HepG2 (cell line): ENCODE results near the gene DDX28. TPM values are rescaled to one million over a fixed set of nuclear protein-coding genes. Genes with fewer than 3 reads are reported as not detected.

ENCODE experiments used
- CBX5 ChIP-seq: sonication (generic); formaldehyde crosslinking; IDR thresholded peaks from 2 replicates; pipeline ENCODE4 v1.4.0; 2020; ENCODE audit warnings: missing genetic modification reagents, borderline replicate concordance
- ERF ChIP-seq: IDR thresholded peaks from 2 replicates; pipeline ENCODE4 v1.6.1; 2018; ENCODE audit warnings: missing biosample characterization, missing genetic modification reagents
- GATAD2A ChIP-seq: IDR thresholded peaks from 2 replicates; pipeline ENCODE4 v1.6.1; 2016
- HNF1B ChIP-seq: sonication (generic); formaldehyde crosslinking; IDR thresholded peaks from 2 replicates; pipeline ENCODE4 v1.5.1; 2020; ENCODE audit warnings: mild to moderate bottlenecking, moderate library complexity, missing genetic modification reagents
- HOXA5 ChIP-seq: sonication (generic); formaldehyde crosslinking; IDR thresholded peaks from 2 replicates; pipeline ENCODE4 v1.4.0; 2020; ENCODE audit warnings: missing genetic modification reagents
- HOXA7 ChIP-seq: sonication (generic); formaldehyde crosslinking; IDR thresholded peaks from 2 replicates; pipeline ENCODE4 v1.8.1; 2022; ENCODE audit warnings: mild to moderate bottlenecking, missing genetic modification reagents, moderate library complexity
- RFXAP ChIP-seq: sonication (generic); formaldehyde crosslinking; IDR thresholded peaks from 2 replicates; pipeline ENCODE4 v1.4.0; 2020; ENCODE audit warnings: missing genetic modification reagents, borderline replicate concordance
- SSRP1 ChIP-seq: IDR thresholded peaks from 2 replicates; pipeline ENCODE4 v1.6.1; 2016; ENCODE audit warnings: control low read depth
- TBX2 ChIP-seq: sonication (generic); formaldehyde crosslinking; IDR thresholded peaks from 2 replicates; pipeline ENCODE4 v1.5.0; 2020; ENCODE audit warnings: missing genetic modification reagents, mild to moderate bottlenecking, borderline replicate concordance
- TEAD3 ChIP-seq: optimal IDR thresholded peaks from 2 replicates; pipeline ENCODE3; 2016; ENCODE audit warnings: borderline replicate concordance
- YEATS2 ChIP-seq: sonication (generic); formaldehyde crosslinking; IDR thresholded peaks from 2 replicates; pipeline ENCODE4 v1.4.0; 2020; ENCODE audit warnings: missing genetic modification reagents, borderline replicate concordance
- ZBTB43 ChIP-seq: sonication (generic); formaldehyde crosslinking; conservative IDR thresholded peaks from 2 replicates; pipeline ENCODE4 v1.4.0; 2020; ENCODE audit warnings: missing genetic modification reagents
- ZNF274 ChIP-seq: sonication (generic); formaldehyde crosslinking; IDR thresholded peaks from 2 replicates; pipeline ENCODE4 v1.5.1; 2020; ENCODE audit warnings: mild to moderate bottlenecking, missing genetic modification reagents
- ZNF547 ChIP-seq: sonication (generic); formaldehyde crosslinking; IDR thresholded peaks from 2 replicates; pipeline ENCODE4 v1.5.1; 2020; ENCODE audit warnings: mild to moderate bottlenecking, missing genetic modification reagents
- ZNF784 ChIP-seq: sonication (generic); formaldehyde crosslinking; IDR thresholded peaks from 2 replicates; pipeline ENCODE4 v1.5.1; 2020; ENCODE audit warnings: missing genetic modification reagents, mild to moderate bottlenecking, borderline replicate concordance
- ZNF816 ChIP-seq: sonication (generic); formaldehyde crosslinking; IDR thresholded peaks from 2 replicates; pipeline ENCODE4 v1.8.0; 2022; ENCODE audit warnings: missing genetic modification reagents, mild to moderate bottlenecking, borderline replicate concordance
- polyA plus RNA-seq, 8 experiments: library from polyadenylated mRNA; depleted of rRNA in 3 of 8; stranded (reverse) in 7 of 8; unstranded in 1 of 8; fragments of >200 nt; fragmentation: Illumina TruSeq in 4 of 8; extraction: Trizol in 4 of 8; gene quantifications; 2 replicates each; pipeline versions ENCODE4 v1.2.1 to v1.2.3, GENCODE V29; 2011 to 2016; ENCODE audit warnings: low read depth in 4 of 8, missing spikeins in 1 of 8, mixed read lengths in 1 of 8; ENCODE audit not compliant: insufficient read depth in 1 of 8
- total RNA-seq, 5 experiments: library from RNA; depleted of rRNA; stranded (reverse); fragments of >200 nt; fragmentation: Illumina TruSeq; extraction: Trizol; gene quantifications; 2 replicates each; pipeline ENCODE4 v1.2.3, GENCODE V29; 2016; ENCODE audit warnings: low read depth in 1 of 5
- TF ChIP-seq, protein P1 (sequence below): sonication (generic); formaldehyde crosslinking; IDR thresholded peaks from 2 replicates; pipeline ENCODE4 v1.4.0; 2020; ENCODE audit warnings: mild to moderate bottlenecking, missing genetic modification reagents, borderline replicate concordance
- TF ChIP-seq, protein P2 (sequence below): sonication (generic); formaldehyde crosslinking; IDR thresholded peaks from 2 replicates; pipeline ENCODE4 v1.5.0; 2020; ENCODE audit warnings: missing genetic modification reagents

The DDX28 gene
- total and polyA plus RNA-seq, 2 of the 13 experiments (the other 11 are each of a cell fraction or from before 2014, with no cell fraction given), result 14.1 to 16.4 TPM

- TF ChIP-seq, protein P1, sequence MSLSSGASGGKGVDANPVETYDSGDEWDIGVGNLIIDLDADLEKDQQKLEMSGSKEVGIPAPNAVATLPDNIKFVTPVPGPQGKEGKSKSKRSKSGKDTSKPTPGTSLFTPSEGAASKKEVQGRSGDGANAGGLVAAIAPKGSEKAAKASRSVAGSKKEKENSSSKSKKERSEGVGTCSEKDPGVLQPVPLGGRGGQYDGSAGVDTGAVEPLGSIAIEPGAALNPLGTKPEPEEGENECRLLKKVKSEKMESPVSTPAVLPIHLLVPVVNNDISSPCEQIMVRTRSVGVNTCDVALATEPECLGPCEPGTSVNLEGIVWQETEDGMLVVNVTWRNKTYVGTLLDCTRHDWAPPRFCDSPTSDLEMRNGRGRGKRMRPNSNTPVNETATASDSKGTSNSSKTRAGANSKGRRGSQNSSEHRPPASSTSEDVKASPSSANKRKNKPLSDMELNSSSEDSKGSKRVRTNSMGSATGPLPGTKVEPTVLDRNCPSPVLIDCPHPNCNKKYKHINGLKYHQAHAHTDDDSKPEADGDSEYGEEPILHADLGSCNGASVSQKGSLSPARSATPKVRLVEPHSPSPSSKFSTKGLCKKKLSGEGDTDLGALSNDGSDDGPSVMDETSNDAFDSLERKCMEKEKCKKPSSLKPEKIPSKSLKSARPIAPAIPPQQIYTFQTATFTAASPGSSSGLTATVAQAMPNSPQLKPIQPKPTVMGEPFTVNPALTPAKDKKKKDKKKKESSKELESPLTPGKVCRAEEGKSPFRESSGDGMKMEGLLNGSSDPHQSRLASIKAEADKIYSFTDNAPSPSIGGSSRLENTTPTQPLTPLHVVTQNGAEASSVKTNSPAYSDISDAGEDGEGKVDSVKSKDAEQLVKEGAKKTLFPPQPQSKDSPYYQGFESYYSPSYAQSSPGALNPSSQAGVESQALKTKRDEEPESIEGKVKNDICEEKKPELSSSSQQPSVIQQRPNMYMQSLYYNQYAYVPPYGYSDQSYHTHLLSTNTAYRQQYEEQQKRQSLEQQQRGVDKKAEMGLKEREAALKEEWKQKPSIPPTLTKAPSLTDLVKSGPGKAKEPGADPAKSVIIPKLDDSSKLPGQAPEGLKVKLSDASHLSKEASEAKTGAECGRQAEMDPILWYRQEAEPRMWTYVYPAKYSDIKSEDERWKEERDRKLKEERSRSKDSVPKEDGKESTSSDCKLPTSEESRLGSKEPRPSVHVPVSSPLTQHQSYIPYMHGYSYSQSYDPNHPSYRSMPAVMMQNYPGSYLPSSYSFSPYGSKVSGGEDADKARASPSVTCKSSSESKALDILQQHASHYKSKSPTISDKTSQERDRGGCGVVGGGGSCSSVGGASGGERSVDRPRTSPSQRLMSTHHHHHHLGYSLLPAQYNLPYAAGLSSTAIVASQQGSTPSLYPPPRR (CRISPR knock-in tag), result no peak
- TF ChIP-seq TEAD3 (CRISPR knock-in tag) (peak; percentile 58), HOXA5 (CRISPR knock-in tag) (0 out of 2 replicates have a peak, but pooled peaks have one; percentile 49), ZNF274 (CRISPR knock-in tag) (no peak), HNF1B (CRISPR knock-in tag) (0 out of 2 replicates have a peak, but pooled peaks have one; percentile 16), GATAD2A (peak; percentile 54; the same call in 1 of the 2 replicates), ERF (CRISPR knock-in tag) (peak; percentile 66; the same call in 1 of the 2 replicates), TBX2 (peak; percentile 39; the same call in 1 of the 2 replicates), ZNF547 (CRISPR knock-in tag) (no peak), ZBTB43 (CRISPR knock-in tag) (0 out of 2 replicates have a peak, but pooled peaks have one; percentile 23), ZNF816 (CRISPR knock-in tag) (0 out of 2 replicates have a peak, but pooled peaks have one; percentile 48), SSRP1 (CRISPR knock-in tag) (0 out of 2 replicates have a peak, but pooled peaks have one; percentile 59), CBX5 (CRISPR knock-in tag) (peak; percentile 24; the same call in 1 of the 2 replicates), HOXA7 (CRISPR knock-in tag) (no peak), ZNF784 (CRISPR knock-in tag) (no peak), YEATS2 (CRISPR knock-in tag) (0 out of 2 replicates have a peak, but pooled peaks have one; percentile 26), RFXAP (CRISPR knock-in tag) (no peak)
- TF ChIP-seq, protein P2, sequence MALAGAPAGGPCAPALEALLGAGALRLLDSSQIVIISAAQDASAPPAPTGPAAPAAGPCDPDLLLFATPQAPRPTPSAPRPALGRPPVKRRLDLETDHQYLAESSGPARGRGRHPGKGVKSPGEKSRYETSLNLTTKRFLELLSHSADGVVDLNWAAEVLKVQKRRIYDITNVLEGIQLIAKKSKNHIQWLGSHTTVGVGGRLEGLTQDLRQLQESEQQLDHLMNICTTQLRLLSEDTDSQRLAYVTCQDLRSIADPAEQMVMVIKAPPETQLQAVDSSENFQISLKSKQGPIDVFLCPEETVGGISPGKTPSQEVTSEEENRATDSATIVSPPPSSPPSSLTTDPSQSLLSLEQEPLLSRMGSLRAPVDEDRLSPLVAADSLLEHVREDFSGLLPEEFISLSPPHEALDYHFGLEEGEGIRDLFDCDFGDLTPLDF (CRISPR knock-in tag), result 0 out of 2 replicates have a peak, but pooled peaks have one; percentile 24
Measured at GRCh38 chr16:68064791-68065365, 41.8 kb upstream of the DDX28 start (continued).
